Ovary (tissue), 9 donors: ENCODE results near the gene EXOC3. TPM values are rescaled to one million over a fixed set of nuclear protein-coding genes. Genes with fewer than 3 reads are reported as not detected.

Experiments used
- DNase-seq, 5 donors: peaks; one replicate each; pipeline ENCODE4 v3.0.0-alpha.2; 2019 to 2020
- H3K27ac ChIP-seq, 2 donors: fragments of 200-600 bp; one replicate each; pipeline versions ENCODE4 v1.5.1 to v1.8.0; 2019 to 2022
- H3K27me3 ChIP-seq: fragments of 200-600 bp; one replicate; pipeline ENCODE4 v1.8.0; 2022
- H3K36me3 ChIP-seq: fragments of 200-600 bp; sonication (generic); one replicate; pipeline ENCODE4 v1.5.1; 2019
- H3K4me1 ChIP-seq: one replicate; pipeline ENCODE4 v1.8.1; 2013; ENCODE audit warnings: mild to moderate bottlenecking, moderate library complexity; ENCODE audit not compliant: insufficient read depth
- H3K4me3 ChIP-seq: fragments of 200-600 bp; sonication (generic); one replicate; pipeline ENCODE4 v1.5.1; 2017
- H3K9me3 ChIP-seq, 2 donors: fragments of 200-600 bp in 1 of 2; sonication (generic) in 1 of 2; one replicate each; pipeline versions ENCODE4 v1.5.1 to v1.8.1; 2013 to 2019; ENCODE audit warnings: mild to moderate bottlenecking in 1 of 2, moderate library complexity in 1 of 2
- CTCF ChIP-seq, 3 donors: fragments of 450-650 bp in 2 of 3; fragments of 200-600 bp in 1 of 3; IDR thresholded peaks; one replicate each; pipeline versions ENCODE4 v1.5.1 to v1.8.0; 2016 to 2022; ENCODE audit warnings: antibody characterized with exemption in 3 of 3, mild to moderate bottlenecking in 1 of 3
- EP300 ChIP-seq: sonication (generic); formaldehyde crosslinking; IDR thresholded peaks from one replicate; pipeline ENCODE4 v1.6.1; 2017; ENCODE audit warnings: antibody characterized with exemption
- POLR2A ChIP-seq: fragments of 450-650 bp; IDR thresholded peaks from one replicate; pipeline ENCODE4 v1.6.1; 2017; ENCODE audit warnings: antibody characterized with exemption, mild to moderate bottlenecking, moderate library complexity
- WGBS, 3 donors: extraction: QIAGEN DNeasy Blood & Tissue Kit in 1 of 3; methylation state at CpG; one replicate each; pipeline versions ENCODE4 v1.1.5 to v1.1.7; 2013 to 2017; 5-methylcytosine and 5-hydroxymethylcytosine counted together
- intact Hi-C, 4 donors: fragments of 100-400 bp; cut with DNase I; formaldehyde crosslinking; loops; one replicate each; pipeline versions ENCODE4 v1.11.0 to v1.15.1; 2022 to 2023
- polyA plus RNA-seq, 2 donors: library from polyadenylated mRNA; stranded (reverse); fragments of 200-250 nt in 1 of 2; fragments of 350-450 nt in 1 of 2; fragmentation: Illumina TruSeq in 1 of 2; extraction: RNeasy Lipid Tissue Mini Kit (QIAGEN cat#74804) in 1 of 2; gene quantifications; one replicate each; pipeline ENCODE4 v1.2.3, GENCODE V29; 2013 to 2014
- total RNA-seq, 7 donors: library from RNA; depleted of rRNA in 2 of 7; stranded (reverse); fragments of >200 nt in 2 of 7; fragmentation: NEBNext Ultra II Directional in 3 of 7; extraction: Animal tissue kit (Norgen Biotek cat#: 25700) in 3 of 7; gene quantifications; one replicate each; pipeline versions ENCODE4 v1.1.0 to v1.2.4, GENCODE V29; 2016 to 2023
- donor health status: DM: no; HTN: no; CAD: no; lungs with moderate emphysema.
- donor health status: DM: no; HTN: no; CAD: no.
- donor health status: Bipolar disorder and iron deficiency.
- donor health status: DM: yes; HTN: yes; CAD: no.
- donor health status: DM: no; HTN: no; CAD: no.
- donor health status: DM: yes; HTN: yes; CAD: no.

The EXOC3 gene
- total and polyA plus RNA-seq, 9 donors = 25.5 to 67.4 (median 49.4) TPM

- Histone ChIP-seq H3K36me3 (no peaks in the 10 kb centered on the region), H3K4me3 (no peak overlapping the region), H3K4me1 (no peaks in the 10 kb centered on the region), H3K9me3 (no peaks in the 10 kb centered on the region), H3K27me3 (no peaks in the 10 kb centered on the region), H3K27ac (no peak overlapping the region)
- 88 to 90% (median 88%) methylated on average over 32 of the region's 32 CpGs for WGBS, 3 donors
- DNase-seq = peak in 1 of 5 donors; percentile 27
- intact Hi-C loops = no loop called here
- TF ChIP-seq EP300 = no peak
Observed at GRCh38 chr5:422323-423232, 20.4 kb upstream of the EXOC3 start.

GRCh38 chr5:423233-423565 lies 19.8 kb upstream of the EXOC3 start:
- Histone ChIP-seq H3K36me3 (no peaks in the 10 kb centered on the region), H3K9me3 (no peaks in the 10 kb centered on the region), H3K4me1 (no peaks in the 10 kb centered on the region), H3K27me3 (no peaks in the 10 kb centered on the region), H3K4me3 (no peak overlapping the region), H3K27ac (no peak overlapping the region)
- peak in 1 of 5 donors; percentile 11 for DNase-seq
- TF ChIP-seq POLR2A (no peak), CTCF (IDR thresholded peaks at IDR 0.05) (no peak), EP300 (no peak)
- 88 to 94% (median 92%) methylated on average over 9 of the region's 9 CpGs for WGBS, 3 donors
- intact Hi-C loops = no loop called here

- Histone ChIP-seq H3K27ac (no peak overlapping the region), H3K9me3 (no peaks in the 10 kb centered on the region), H3K36me3 (no peaks in the 10 kb centered on the region), H3K4me1 (no peaks in the 10 kb centered on the region), H3K27me3 (no peaks in the 10 kb centered on the region), H3K4me3 (no peak overlapping the region)
- WGBS, 3 donors = 77 to 80% (median 78%) methylated on average over 23 to 24 of the region's 24 CpGs
- intact Hi-C loops = no loop called here
- DNase-seq = peak in 1 of 5 donors; percentile 31
- TF ChIP-seq EP300 (no peak), CTCF (IDR thresholded peaks at IDR 0.05) (no peak), POLR2A (no peak)
Observed at GRCh38 chr5:423626-424261, 19.2 kb upstream of the EXOC3 start.

- intact Hi-C loops = no loop called here
- Histone ChIP-seq H3K9me3 (no peaks in the 10 kb centered on the region), H3K27ac (no peak overlapping the region), H3K36me3 (no peaks in the 10 kb centered on the region), H3K4me1 (peaks cover 2% of the 10 kb centered on the region), H3K27me3 (no peaks in the 10 kb centered on the region), H3K4me3 (no peak overlapping the region)
- 75 to 77% (median 77%) methylated on average over 11 of the region's 11 CpGs for WGBS, 3 donors
- TF ChIP-seq EP300 = no peak
- TF ChIP-seq CTCF (IDR thresholded peaks at IDR 0.05) = no peak
- TF ChIP-seq POLR2A = no peak
- DNase-seq = peak in 1 of 5 donors; percentile 14
Observed at GRCh38 chr5:424301-425110, 18.5 kb upstream of the EXOC3 start.
